ENCODE data around the gene PTP4A2.

DNA sequence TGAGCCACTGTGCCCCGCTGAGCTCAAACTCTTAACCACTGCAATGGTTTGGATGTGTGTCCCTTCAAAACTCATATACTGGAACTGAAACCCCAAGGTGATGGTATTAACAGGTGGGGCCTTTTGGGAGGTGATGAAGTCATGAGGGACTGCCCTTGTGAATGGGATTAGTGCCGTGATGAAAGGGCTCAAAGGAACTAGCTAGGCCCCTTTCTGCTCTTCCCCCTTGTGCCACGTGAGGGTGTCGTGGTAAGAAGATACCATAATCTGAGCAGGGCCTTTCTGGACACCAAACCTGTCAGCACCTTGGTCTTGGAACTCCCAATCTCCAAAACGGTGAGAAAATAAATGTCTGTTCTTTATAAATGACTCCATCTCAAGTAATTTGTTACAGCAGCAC lies 76.8 kb downstream of the PTP4A2 start:
- TF ChIP-seq, protein P1, sequence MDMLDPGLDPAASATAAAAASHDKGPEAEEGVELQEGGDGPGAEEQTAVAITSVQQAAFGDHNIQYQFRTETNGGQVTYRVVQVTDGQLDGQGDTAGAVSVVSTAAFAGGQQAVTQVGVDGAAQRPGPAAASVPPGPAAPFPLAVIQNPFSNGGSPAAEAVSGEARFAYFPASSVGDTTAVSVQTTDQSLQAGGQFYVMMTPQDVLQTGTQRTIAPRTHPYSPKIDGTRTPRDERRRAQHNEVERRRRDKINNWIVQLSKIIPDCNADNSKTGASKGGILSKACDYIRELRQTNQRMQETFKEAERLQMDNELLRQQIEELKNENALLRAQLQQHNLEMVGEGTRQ (IDR thresholded peaks at IDR 0.05; ENCODE audit: borderline replicate concordance, low read depth, low read length), result no peak
- TF ChIP-seq TAF1 (IDR thresholded peaks at IDR 0.05; ENCODE audit: borderline replicate concordance, low read depth, low read length) (no peak), EZH2phosphoT487 (IDR thresholded peaks at IDR 0.05; ENCODE audit: borderline replicate concordance, low read depth) (no peak), TEAD4 (IDR thresholded peaks at IDR 0.05; ENCODE audit: borderline replicate concordance, insufficient read depth) (no peak), JUND (IDR thresholded peaks at IDR 0.05) (no peak), YY1 (IDR thresholded peaks at IDR 0.05; ENCODE audit: low read depth) (no peak), RAD21 (IDR thresholded peaks at IDR 0.05; ENCODE audit: low read length) (no peak), RXRA (IDR thresholded peaks at IDR 0.05; ENCODE audit: borderline replicate concordance, low read depth) (no peak), FOSL2 (IDR thresholded peaks at IDR 0.05; ENCODE audit: borderline replicate concordance, low read depth) (no peak), POLR2AphosphoS5 (IDR thresholded peaks at IDR 0.05; ENCODE audit: low read depth, low read length) (no peak)
- TF ChIP-seq, protein P2, sequence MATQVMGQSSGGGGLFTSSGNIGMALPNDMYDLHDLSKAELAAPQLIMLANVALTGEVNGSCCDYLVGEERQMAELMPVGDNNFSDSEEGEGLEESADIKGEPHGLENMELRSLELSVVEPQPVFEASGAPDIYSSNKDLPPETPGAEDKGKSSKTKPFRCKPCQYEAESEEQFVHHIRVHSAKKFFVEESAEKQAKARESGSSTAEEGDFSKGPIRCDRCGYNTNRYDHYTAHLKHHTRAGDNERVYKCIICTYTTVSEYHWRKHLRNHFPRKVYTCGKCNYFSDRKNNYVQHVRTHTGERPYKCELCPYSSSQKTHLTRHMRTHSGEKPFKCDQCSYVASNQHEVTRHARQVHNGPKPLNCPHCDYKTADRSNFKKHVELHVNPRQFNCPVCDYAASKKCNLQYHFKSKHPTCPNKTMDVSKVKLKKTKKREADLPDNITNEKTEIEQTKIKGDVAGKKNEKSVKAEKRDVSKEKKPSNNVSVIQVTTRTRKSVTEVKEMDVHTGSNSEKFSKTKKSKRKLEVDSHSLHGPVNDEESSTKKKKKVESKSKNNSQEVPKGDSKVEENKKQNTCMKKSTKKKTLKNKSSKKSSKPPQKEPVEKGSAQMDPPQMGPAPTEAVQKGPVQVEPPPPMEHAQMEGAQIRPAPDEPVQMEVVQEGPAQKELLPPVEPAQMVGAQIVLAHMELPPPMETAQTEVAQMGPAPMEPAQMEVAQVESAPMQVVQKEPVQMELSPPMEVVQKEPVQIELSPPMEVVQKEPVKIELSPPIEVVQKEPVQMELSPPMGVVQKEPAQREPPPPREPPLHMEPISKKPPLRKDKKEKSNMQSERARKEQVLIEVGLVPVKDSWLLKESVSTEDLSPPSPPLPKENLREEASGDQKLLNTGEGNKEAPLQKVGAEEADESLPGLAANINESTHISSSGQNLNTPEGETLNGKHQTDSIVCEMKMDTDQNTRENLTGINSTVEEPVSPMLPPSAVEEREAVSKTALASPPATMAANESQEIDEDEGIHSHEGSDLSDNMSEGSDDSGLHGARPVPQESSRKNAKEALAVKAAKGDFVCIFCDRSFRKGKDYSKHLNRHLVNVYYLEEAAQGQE (IDR thresholded peaks at IDR 0.05; ENCODE audit: low read depth, low read length), result no peak
- TF ChIP-seq, protein P3, sequence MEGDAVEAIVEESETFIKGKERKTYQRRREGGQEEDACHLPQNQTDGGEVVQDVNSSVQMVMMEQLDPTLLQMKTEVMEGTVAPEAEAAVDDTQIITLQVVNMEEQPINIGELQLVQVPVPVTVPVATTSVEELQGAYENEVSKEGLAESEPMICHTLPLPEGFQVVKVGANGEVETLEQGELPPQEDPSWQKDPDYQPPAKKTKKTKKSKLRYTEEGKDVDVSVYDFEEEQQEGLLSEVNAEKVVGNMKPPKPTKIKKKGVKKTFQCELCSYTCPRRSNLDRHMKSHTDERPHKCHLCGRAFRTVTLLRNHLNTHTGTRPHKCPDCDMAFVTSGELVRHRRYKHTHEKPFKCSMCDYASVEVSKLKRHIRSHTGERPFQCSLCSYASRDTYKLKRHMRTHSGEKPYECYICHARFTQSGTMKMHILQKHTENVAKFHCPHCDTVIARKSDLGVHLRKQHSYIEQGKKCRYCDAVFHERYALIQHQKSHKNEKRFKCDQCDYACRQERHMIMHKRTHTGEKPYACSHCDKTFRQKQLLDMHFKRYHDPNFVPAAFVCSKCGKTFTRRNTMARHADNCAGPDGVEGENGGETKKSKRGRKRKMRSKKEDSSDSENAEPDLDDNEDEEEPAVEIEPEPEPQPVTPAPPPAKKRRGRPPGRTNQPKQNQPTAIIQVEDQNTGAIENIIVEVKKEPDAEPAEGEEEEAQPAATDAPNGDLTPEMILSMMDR (IDR thresholded peaks at IDR 0.05), result no peak
- TF ChIP-seq, protein P4, sequence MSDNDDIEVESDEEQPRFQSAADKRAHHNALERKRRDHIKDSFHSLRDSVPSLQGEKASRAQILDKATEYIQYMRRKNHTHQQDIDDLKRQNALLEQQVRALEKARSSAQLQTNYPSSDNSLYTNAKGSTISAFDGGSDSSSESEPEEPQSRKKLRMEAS (IDR thresholded peaks at IDR 0.05; ENCODE audit: low read depth), result no peak
- TF ChIP-seq, protein P5, sequence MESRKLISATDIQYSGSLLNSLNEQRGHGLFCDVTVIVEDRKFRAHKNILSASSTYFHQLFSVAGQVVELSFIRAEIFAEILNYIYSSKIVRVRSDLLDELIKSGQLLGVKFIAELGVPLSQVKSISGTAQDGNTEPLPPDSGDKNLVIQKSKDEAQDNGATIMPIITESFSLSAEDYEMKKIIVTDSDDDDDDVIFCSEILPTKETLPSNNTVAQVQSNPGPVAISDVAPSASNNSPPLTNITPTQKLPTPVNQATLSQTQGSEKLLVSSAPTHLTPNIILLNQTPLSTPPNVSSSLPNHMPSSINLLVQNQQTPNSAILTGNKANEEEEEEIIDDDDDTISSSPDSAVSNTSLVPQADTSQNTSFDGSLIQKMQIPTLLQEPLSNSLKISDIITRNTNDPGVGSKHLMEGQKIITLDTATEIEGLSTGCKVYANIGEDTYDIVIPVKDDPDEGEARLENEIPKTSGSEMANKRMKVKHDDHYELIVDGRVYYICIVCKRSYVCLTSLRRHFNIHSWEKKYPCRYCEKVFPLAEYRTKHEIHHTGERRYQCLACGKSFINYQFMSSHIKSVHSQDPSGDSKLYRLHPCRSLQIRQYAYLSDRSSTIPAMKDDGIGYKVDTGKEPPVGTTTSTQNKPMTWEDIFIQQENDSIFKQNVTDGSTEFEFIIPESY (IDR thresholded peaks at IDR 0.05; ENCODE audit: borderline replicate concordance, low read depth), result no peak

Data from SK-N-SH (cell line).